HG02981 (cell line): ENCODE measurements around the gene HOXB1.
"Not testable (repeated sequence)": the region's sequence is repeated elsewhere in the genome, so short reads cannot be mapped to it uniquely, and the experiment has no call there.

Source experiments
- ATAC-seq: cut with Tn5 transposase; IDR thresholded peaks from one replicate; pipeline ENCODE4 v1.9.1; 2021; ENCODE audit warnings: mild to moderate bottlenecking, moderate library complexity; ENCODE audit not compliant: unreplicated experiment

HOXB1 gene

DNA sequence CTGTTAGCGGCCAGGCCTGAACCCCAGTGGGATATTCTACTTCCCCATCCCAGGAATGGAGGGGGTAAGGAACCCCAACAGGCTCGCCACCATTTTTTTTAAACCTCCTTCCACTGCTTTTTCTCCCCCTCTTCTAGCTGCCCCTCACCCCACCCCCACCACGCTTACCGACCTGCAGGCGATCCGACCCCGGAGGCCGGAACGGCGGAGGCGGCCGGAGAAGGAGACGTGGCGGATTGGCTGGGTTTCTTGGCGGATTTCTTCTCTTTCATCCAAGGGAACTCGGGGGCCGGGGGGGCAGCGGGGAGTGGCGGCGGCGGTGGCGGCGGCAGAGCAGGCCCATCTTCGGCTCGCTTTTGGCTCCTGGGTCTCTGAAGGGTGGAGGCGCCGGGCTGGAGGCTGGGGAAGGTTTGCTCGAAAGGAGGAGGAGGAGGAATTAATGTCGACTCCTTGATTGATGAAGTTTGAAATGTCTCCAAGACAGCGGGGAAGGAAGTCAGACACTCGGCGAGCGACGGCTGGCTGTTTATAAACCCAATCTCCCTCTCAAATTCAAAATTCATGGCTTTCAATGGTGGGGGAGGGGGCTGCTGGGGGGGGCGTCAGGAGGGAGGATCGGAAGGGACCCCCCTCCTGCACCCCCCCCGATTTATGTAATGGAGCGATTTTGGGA, 13.7 kb upstream of the HOXB1 start:
- no peak for ATAC-seq

DNA sequence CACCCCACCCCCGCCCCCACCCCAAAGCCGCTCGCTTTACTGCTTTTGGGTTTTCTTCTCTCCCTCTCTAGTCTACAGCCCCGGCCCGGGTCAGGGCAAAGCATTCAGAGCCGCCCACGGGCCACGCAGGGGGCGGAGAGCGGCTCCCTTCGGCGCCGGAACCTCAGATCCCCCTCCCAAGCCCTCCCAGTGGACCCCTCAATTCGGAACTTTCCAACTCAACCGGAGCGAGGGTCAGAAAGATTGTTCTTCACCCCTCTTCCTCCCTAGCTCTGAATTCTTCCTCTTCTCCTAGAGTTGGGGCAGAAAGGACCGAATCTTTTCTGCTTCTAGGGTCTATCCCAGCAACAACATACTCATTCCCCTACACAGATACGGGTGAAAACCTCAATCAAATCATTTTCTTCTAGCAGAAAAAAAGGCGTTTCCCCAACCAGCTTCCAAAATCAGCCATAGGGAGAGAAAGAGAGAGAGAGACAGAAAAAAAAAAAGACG, 13.1 kb upstream of the HOXB1 start:
- no peak for ATAC-seq

DNA sequence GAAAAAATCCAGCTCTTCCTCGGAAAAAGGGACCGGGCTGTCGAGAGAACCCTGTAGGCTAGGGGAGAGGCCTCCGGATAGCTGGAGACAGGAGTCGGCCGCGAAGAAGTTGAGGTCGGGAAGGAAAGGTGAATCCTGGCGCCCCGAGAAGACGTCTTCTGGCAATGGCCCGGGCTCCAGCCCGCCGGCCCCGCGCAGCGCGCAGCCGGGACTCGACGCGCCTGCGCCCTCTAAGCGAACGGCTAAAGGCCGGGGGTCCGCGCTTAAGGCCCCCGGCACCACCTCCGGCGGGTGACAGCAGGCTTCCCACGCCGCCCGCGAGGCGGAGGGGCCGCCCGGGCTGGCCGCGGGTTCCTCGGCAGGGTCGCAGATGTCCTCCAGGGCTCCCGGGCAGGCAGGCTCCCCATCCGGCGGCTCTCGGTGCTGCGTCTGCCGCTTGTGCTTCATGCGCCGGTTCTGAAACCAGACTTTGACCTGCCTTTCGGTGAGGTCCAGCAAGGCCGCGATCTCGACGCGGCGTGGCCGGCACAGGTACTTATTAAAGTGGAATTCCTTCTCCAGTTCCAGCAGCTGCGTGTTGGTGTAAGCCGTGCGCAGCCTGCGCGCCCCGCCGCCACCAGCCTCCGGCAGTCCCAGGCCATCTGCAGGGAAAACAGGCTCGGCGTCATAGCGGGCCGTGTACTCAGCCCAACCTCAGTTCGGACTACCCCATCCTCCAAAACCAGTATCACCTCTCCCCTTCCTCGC, 12.5 kb upstream of the HOXB1 start:
- no peak for ATAC-seq

- no peak for ATAC-seq
Observed at GRCh38 chr17:48542698-48543106, 11.9 kb upstream of the HOXB1 start.

DNA sequence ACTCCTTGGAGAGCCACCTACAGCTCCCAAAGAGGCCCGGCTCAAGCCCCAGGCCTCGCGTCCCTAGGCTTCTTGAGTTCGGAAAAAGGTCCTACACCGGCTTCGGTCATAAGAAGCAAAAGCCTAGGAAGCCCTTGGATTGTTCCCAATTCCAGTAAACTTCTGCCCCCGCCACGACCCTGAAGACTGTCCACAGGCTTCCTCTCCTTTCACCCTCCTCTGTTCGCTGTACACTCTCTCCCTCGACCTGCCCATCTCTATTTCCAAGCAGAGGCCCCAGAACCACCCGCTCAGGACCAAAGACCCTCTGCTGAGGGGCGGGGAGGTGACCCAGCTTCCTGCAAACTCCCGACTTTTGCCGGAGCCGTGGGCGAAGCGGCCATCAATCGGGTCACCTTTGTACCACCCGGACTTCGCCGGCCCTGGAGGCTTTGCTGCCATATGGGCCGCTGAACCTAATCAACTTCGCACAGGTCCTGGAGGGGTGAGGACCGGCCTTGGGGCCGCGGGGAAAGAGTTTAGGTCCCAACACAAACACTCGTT, 11.4 kb upstream of the HOXB1 start:
- ATAC-seq = no peak

GRCh38 chr17:48541577-48542113, 10.8 kb upstream of the HOXB1 start:
- no peak for ATAC-seq

GRCh38 chr17:48541036-48541576, 10.3 kb upstream of the HOXB1 start:
- no peak for ATAC-seq

GRCh38 chr17:48540213-48540612, 9.4 kb upstream of the HOXB1 start:
- ATAC-seq = no peak

- ATAC-seq = no peak
Observed at GRCh38 chr17:48539177-48539576, 8.4 kb upstream of the HOXB1 start.

DNA sequence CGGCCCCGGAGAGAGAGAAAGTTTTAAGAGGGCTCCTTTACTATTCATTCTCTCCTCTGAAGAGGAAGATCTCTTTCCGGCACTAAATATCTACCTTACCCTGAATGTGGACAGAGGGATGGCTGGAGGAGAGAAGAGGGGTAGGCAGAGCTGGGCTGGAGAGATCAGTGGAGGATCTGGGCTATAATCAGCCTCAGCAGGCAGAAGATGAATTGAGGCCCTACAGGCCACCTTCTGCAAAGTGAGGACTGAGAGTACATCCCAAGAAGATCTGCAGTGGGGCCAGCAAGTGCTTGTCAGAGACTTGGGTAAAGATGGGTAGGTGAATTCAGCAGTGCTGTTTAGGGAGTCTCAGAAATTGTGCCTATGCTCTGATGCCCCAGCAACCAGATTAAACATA, 6.5 kb upstream of the HOXB1 start:
- no peak for ATAC-seq

DNA sequence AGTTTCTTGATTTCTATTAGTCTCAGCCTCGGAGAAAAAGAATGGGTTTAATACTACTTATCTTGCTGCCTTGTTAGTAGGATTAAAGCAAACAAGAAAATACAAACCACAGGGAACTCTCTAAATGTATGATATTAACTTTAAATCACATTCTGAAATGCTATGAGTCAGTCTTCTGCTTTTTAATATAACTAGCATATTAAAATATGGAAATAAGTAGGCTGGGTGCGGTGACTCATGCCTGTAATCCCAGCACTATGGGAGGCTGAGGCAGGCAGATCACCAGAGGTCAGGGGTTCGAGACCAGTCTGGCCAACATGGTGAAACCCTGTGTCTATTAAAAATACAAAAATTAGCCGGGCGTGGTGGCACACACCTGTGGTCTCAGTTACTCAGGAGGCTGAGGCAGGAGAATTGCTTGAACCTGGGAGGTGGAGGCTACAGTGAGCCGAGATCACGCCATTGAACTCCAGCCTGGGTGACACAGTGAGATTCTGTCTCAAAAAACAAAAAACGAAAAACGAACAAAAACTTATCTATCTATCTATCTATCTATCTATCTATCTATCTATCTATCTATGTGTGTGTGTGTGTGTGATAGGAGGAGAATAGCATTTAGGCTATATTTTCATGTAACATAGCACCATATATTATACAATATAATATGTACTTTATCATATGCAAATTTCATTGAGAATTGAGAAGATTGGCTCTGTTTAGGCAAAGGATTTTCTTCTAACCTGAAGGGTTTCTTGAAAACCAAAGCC, 5.2 kb upstream of the HOXB1 start:
- not testable (repeated sequence) for ATAC-seq

DNA sequence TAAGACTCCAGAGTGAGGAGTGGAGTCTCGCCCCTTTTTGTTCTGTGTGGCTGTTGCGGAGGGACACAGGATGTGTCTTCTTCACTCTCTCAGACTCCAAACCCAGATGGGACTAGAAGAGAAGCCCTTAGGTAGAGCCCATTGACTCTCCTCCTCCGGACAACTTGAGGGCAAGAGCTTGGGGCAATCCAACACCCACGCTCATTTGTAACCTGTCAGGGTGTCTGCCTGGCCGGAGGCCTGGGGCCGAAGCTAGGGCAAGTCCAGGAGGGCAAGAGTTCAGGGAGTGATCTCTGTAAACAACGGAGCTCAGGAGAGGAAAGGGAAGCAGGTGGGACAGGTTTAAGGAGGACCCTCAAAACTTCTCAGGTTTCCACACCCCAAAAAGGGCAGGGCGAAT, 1.4 kb upstream of the HOXB1 start:
- ATAC-seq = no peak

GRCh38 chr17:48530208-48530886, 464 bp downstream of the HOXB1 start:
- no peak for ATAC-seq

DNA sequence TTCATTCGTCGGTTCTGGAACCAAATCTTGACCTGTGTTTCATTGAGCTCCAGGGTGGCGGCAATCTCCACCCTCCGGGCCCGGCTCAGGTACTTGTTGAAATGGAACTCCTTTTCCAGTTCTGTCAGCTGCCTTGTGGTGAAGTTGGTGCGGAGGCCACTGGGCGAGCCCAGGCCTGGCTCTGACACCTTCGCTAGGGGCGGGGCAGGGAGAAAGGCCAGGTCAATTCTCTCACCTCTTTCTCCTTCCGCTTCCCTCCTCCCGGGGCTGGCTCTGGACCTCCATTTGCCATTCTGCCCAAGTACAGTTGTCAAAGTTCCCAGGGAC, 1.2 kb downstream of the HOXB1 start:
- no peak for ATAC-seq

DNA sequence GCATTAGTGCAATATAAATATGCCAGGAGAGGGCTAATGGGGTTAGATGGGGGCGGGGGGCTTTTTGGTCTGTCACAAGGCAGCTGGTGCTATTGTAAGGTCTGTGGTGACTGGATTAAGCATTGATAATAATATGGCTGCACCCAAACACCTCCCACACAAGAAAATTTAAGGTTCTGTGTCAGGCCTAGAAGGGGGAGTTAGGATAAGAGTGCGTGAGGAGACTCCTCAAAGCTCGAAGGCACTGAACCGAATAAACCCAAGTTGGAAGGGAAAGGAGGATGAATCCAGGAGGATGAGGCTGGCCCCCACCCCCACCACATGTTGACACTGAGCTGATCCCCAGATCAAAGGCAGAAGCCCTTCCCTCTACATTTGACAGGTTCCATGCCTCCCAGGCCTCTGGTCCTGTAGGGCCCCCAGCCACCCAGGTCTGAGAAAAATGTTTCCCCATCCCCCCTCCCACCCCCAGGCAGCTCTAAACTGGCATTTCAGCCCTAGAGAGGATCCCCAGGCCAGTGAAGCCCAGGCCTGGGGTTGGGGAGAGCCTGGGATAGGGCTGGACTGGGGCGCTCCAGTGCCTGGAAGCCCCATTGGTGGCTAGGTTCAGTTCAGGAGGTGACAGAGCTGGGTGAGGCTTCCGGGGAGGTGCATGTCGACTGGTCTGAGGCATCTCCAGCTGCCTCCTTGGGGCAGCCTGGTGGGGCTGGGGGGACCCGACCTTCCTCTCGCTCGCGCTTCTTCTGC, 1.7 kb downstream of the HOXB1 start:
- no peak for ATAC-seq

DNA sequence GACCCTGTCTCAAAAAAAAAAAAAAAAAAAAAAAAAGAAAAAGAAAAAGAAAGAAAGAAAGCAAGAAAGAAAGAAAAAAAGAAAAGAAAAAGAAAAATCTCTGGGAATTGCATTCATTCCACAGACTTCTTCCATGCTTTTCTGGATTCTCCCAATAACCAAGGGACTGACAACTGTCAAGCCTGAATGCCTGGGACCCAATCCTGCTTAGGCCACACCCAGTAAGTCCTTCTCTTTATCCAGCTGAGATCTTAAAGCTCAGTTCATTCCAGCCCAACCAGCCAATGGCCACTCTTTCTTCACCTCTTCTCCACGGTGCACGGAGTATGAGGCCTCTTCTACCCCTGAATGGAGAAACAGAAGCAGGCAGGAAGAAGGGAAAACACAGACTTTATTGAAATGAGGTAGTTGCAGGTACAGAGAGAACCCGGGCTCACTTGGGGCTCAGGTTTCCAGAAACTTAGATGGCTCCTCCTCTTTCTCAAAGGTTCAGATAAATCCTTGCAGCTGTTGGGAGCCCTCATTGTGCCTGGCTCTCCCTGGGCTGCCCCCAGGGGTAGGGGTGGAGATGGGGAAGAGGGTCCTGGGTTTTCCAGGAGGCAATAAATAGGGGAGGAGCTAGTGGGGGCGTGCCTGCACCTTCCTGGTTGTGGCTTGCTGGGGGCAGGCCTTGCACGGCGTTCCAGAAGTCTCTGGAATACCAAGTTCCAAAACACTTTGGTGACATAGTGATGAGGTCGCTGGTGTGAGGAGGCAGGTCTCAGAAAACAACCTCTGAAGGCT, 2.5 kb downstream of the HOXB1 start:
- ATAC-seq = no peak

- ATAC-seq = no peak
Observed at GRCh38 chr17:48527547-48527932, 3.3 kb downstream of the HOXB1 start.

DNA sequence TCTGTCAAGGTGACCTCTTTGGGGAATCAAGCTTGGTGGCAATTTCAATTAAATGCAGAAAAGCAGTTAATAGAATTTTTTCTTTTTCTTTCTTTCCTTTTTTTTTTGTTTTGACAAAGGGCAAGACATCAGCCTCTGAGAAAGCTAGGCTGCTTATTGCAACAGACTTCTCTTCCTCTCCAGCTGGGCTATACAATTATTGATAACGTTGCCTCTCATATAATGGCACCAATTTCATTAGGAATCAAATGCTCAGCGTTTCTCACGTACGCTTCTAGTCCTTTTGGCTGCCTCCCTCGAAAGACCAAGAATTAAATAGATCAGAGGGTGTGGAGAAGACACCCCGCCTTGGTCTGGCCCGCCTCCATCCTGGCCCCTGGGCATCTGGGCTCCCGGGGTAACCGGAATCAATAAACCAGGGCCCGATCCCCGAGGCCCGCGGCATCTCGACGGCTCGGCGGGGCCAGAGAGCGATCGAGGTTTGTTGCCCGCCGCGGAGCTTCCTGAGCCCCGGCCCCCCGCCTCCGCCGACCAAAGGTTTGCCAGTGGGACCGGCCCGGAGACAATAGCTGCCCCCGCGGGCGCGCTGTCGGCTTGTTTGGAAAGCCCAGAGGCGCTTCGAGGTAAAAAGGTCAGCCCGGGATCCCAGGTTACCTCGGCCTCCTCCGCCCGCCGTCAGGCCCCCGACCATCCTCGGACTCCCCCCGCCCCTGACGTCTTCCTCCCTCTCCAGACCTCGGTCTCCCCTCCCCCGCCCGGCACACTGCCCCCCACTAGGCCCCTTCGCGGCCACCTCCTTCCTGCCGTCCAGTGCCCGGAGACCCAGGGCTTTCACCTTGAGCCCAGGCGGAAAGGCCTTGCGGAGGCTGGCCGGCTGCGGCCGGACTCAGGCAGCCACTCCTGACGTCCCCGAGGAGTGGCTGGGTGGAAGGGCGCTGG, 3.9 kb downstream of the HOXB1 start:
- no peak for ATAC-seq
